ENCODE data around the gene SLC12A1. TPM values are rescaled to one million over a fixed set of nuclear protein-coding genes. Genes with fewer than 3 reads are reported as not detected.
A peak's percentile ranks its signal among the peaks of the same experiment; 100 is the strongest.

The SLC12A1 gene
- total RNA-seq, 4 donors from 2014 or later, result not detected

DNA sequence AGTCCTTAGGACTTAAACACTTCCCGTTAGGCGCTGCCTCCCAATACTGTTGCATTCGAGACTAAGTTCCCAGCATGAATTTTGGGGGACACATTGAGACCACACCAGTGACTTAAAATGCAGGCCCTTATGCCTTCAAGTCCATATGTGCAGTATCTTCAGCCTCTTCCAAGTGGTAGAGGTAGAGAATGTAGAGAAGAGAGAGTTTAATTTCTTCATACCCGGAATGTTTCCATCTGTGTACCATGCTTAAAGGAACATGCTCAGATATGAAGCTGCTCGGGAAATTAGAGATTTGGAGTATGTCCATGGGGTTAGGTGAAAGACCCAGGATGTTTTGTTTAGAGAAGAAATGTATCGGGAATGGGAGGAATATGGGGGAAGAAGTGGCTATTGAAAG lies 137.8 kb downstream of the SLC12A1 start:
- Histone ChIP-seq H3K27me3 (no peaks in the 10 kb centered on the region), H3K27ac (no peak overlapping the region), H3K4me3 (no peak overlapping the region), H3K36me3 (peaks cover 4 to 49% (median 9%) of the 10 kb centered on the region in 3 donors), H3K4me1 (no peaks in the 10 kb centered on the region), H3K9me3 (no peaks in the 10 kb centered on the region)
- TF ChIP-seq POLR2A (IDR thresholded peaks at IDR 0.05), result no peak
- TF ChIP-seq, protein P1, sequence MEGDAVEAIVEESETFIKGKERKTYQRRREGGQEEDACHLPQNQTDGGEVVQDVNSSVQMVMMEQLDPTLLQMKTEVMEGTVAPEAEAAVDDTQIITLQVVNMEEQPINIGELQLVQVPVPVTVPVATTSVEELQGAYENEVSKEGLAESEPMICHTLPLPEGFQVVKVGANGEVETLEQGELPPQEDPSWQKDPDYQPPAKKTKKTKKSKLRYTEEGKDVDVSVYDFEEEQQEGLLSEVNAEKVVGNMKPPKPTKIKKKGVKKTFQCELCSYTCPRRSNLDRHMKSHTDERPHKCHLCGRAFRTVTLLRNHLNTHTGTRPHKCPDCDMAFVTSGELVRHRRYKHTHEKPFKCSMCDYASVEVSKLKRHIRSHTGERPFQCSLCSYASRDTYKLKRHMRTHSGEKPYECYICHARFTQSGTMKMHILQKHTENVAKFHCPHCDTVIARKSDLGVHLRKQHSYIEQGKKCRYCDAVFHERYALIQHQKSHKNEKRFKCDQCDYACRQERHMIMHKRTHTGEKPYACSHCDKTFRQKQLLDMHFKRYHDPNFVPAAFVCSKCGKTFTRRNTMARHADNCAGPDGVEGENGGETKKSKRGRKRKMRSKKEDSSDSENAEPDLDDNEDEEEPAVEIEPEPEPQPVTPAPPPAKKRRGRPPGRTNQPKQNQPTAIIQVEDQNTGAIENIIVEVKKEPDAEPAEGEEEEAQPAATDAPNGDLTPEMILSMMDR (IDR thresholded peaks at IDR 0.05), result no peak
- intact Hi-C loops (cut with DNase I), result no loop called here
- DNase-seq, result no peak
- WGBS, 2 donors, result 92 to 93% methylated on average over 6 of the region's 6 CpGs

DNA sequence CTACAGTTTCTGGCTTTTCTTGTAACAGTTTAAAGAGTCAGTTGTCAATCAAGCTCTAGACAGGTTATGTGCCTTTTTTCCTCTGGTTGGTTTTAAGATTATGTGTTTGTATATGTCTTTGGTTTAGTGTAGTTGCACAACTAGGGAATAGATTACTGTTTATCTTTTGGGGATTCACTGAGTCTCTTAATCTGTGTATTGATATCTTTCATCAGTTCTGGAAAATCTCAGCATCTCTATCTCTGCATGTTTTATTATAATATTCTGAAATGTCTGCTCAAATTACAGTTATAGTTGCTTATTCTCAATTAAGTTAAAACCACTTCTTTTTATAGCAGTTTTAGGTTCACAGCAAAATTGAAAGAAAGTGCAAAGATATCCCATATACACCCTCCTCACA lies 139.4 kb downstream of the SLC12A1 start:
- Histone ChIP-seq H3K27me3 (no peaks in the 10 kb centered on the region), H3K36me3 (peaks cover 4 to 34% (median 9%) of the 10 kb centered on the region in 3 donors), H3K4me3 (no peak overlapping the region), H3K27ac (no peak overlapping the region), H3K9me3 (no peaks in the 10 kb centered on the region), H3K4me1 (no peaks in the 10 kb centered on the region)
- intact Hi-C loops (cut with DNase I), result no loop called here
- no peak for DNase-seq
- TF ChIP-seq POLR2A (IDR thresholded peaks at IDR 0.05), result no peak
- TF ChIP-seq, protein P1 (IDR thresholded peaks at IDR 0.05), result no peak

DNA sequence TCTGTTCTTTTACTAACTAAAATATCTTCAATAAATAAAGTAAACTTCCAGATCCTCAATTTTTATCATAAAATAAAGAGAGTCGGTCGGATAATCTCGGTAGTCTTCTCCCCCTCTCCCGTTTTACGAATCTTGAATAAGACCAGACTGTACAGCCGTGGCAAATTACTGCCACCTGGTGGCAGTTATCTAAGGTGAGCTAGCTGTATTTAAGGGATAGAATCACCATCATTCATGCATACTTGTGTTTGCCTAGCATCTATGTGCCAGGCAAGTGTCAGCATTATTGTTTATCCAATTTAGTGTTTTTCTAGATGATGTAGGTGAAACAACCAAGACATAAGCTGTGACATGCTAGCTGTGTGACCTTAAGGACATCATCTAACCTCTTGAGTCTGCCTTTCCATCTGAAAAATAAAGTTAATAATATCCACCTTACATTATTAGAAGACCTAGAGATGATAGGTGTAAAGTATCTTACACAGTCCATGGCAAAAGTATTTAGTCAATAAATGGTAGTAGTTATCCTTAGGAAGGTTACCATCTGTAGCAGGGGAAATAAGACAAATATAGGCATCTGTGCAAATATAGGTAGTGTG lies 146.5 kb downstream of the SLC12A1 start:
- TF ChIP-seq, protein P1 (IDR thresholded peaks at IDR 0.05), result peak; percentile 56 to 80 (median 68)
- no peak for TF ChIP-seq POLR2A (IDR thresholded peaks at IDR 0.05)

More for the DNA sequence above, 146.5 kb downstream of the SLC12A1 start:
- H3K27ac ChIP-seq, result no peak overlapping the region
- H3K27me3 ChIP-seq, result no peaks in the 10 kb centered on the region
- WGBS, 2 donors, result 6 to 8% methylated on average over 6 of the region's 6 CpGs
- no peak for DNase-seq
- peaks cover 0 to 7% (median 0%) of the 10 kb centered on the region in 3 donors for H3K4me1 ChIP-seq
- no peaks in the 10 kb centered on the region for H3K9me3 ChIP-seq
- intact Hi-C loops (cut with DNase I), result loop anchor here (10.0 kb wide), 1 partner anchor 452 kb away; no protein-coding TSS in a partner anchor
- H3K36me3 ChIP-seq, result no peaks in the 10 kb centered on the region
- no peak overlapping the region for H3K4me3 ChIP-seq

Small RNA genes lying within 50 kb of the gene (small RNA-seq; reads per million reads assigned to genes)
- gene RF00019, result 0 reads per million in 4 donors

Other genes starting within 250 kb of the SLC12A1 start
- gene SLC24A5, start 85.3 kb upstream of the SLC12A1 start, total RNA-seq, result not detected
- gene MYEF2, start 28.0 kb upstream of the SLC12A1 start, total RNA-seq, result 1 to 10 TPM in 1 of 4 donors, under 1 TPM in 2, not detected in 1; 0.62 to 4.4 (median 0.92) TPM
- gene CTXN2, start 14.6 kb upstream of the SLC12A1 start, total RNA-seq, result not detected
- 10 to 100 TPM; 63.5 to 90.1 (median 75.7) TPM for gene DUT, start 125.1 kb downstream of the SLC12A1 start, total RNA-seq